T-helper 17 cell (primary cell): ENCODE measurements around the gene XRRA1. TPM values are rescaled to one million over a fixed set of nuclear protein-coding genes. Genes with fewer than 3 reads are reported as not detected.
"Not testable (repeated sequence)": the region's sequence is repeated elsewhere in the genome, so short reads cannot be mapped to it uniquely, and the experiment has no call there.

Experiments
- ATAC-seq: fragments of 150-1000 bp; cut with Tn5 transposase; 2 replicates; pipeline ENCODE4 v1.10.0; 2021; ENCODE audit warnings: mild to moderate bottlenecking, moderate library complexity
- DNase-seq, 3 donors: peaks; one replicate each; pipeline versions ENCODE4 v3.0.0 to v3.0.0-alpha.2; 2020 to 2021
- H3K9me3 ChIP-seq: one replicate; pipeline ENCODE4 v1.7.0; 2013; ENCODE audit warnings: low read length, mild to moderate bottlenecking; ENCODE audit not compliant: control insufficient read depth, poor library complexity, severe bottlenecking
- H3K27ac Mint-ChIP-seq: one replicate; pipeline ENCODE4 v1.8.0; 2022; ENCODE audit warnings: mild to moderate bottlenecking, moderate library complexity, mixed read lengths
- H3K27me3 Mint-ChIP-seq: one replicate; pipeline ENCODE4 v1.8.0; 2022; ENCODE audit warnings: mixed read lengths
- H3K36me3 Mint-ChIP-seq: one replicate; pipeline ENCODE4 v1.8.0; 2022; ENCODE audit warnings: low read depth, mixed read lengths
- H3K4me1 Mint-ChIP-seq: one replicate; pipeline ENCODE4 v1.8.0; 2022; ENCODE audit warnings: mild to moderate bottlenecking, mixed read lengths
- H3K4me3 Mint-ChIP-seq: one replicate; pipeline ENCODE4 v1.8.0; 2022; ENCODE audit warnings: mild to moderate bottlenecking, moderate library complexity, mixed read lengths
- total RNA-seq, 4 donors: library from RNA in 2 of 4; stranded (reverse) in 2 of 4; gene quantifications; one replicate each; pipeline ENCODE4 v1.2.3 and lab custom pipeline; 2022 to 2026

Gene XRRA1
- total RNA-seq, 2 donors from 2014 or later, result 10.1 to 16.3 TPM

DNA sequence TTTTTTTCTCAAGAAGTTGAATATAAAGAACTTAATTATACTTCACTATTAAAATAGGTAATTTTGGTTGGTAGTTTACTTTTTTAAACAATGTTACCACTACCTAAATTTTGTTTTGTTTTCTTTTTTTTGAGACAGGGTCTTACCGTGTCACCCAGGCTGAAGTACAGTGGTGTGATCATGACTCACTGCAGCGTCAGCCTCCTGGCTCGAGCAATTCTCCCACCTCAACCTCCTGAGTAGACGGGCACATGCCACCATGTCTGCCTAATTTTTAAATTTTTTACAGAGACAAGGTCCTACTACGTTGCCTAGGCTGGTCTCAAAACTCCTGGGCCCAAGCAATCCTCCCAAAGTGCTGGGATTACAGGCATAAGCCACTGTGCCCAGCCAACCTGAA is 17.8 kb upstream of the XRRA1 start:
- no peak for ATAC-seq
- no peak for DNase-seq
- Mint-ChIP-seq H3K27me3 (no peaks in the 10 kb centered on the region), H3K36me3 (peaks cover 5% of the 10 kb centered on the region), H3K27ac (no peak overlapping the region), H3K4me3 (no peak overlapping the region), H3K4me1 (peaks cover 26% of the 10 kb centered on the region)
- no peaks in the 10 kb centered on the region for H3K9me3 ChIP-seq

DNA sequence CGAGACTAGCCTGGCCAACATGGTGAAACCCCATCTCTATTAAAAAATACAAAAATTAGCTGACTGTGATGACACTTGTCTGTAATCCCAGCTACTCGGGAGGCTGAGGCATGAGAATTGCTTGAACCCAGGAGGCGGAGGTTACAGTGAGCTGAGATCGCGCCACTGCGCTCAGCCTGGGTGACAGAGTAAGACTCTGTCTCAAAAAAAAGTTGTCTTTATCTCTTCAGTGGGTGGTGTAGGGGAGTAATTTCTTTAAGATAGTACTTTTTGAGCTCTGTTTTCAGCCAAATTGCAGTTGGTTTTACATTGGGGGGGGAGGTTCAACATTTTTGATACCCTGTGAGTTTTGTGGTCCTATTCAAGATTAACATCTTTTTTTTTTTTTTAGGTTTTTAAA is 11.2 kb upstream of the XRRA1 start:
- DNase-seq, H3K4me3 Mint-ChIP-seq, H3K9me3 ChIP-seq, ATAC-seq, H3K36me3 Mint-ChIP-seq, H3K27me3 Mint-ChIP-seq: not testable (repeated sequence)
- Mint-ChIP-seq H3K4me1 (peaks cover 68% of the 10 kb centered on the region), H3K27ac (peak overlapping the region; percentile 72)

DNA sequence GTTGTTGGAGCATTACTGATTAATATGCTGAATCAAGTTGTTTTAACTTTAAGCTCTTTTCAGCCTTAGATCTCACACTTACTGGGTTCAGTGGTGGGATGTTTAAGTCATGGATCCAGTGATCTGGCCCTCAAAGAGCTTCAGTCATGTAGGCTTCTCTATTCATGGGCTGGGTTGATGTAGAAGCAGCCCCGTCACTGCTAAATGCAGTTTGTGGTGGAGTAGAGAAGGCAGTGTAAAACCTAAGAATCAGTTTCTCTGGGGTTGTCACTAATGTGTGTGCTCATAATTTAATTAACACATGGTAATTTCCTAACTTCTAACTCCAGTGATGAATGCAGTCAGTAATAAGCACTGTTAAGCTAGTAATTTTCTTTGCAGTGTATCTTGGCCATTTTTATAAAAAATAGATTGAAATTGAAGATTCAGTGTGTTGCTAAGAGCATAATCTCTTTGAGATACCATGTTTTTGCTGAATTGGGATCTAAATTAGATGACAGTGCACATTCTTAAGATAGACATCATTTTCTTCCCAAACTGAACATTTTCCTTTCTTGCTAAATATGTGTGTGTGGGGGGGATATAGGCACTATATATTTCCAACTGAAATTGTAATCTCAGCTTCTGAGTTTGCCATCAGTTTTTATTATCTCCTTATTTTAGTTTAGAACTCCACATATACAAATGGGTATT is 9.2 kb upstream of the XRRA1 start:
- no peaks in the 10 kb centered on the region for H3K27me3 Mint-ChIP-seq
- H3K9me3 ChIP-seq, result no peaks in the 10 kb centered on the region
- peaks cover 8% of the 10 kb centered on the region for H3K36me3 Mint-ChIP-seq
- peaks cover 75% of the 10 kb centered on the region for H3K4me1 Mint-ChIP-seq
- H3K27ac Mint-ChIP-seq, result peak overlapping the region; percentile 72
- DNase-seq (no peak), ATAC-seq (no peak)
- peak overlapping the region; percentile 56 for H3K4me3 Mint-ChIP-seq

DNA sequence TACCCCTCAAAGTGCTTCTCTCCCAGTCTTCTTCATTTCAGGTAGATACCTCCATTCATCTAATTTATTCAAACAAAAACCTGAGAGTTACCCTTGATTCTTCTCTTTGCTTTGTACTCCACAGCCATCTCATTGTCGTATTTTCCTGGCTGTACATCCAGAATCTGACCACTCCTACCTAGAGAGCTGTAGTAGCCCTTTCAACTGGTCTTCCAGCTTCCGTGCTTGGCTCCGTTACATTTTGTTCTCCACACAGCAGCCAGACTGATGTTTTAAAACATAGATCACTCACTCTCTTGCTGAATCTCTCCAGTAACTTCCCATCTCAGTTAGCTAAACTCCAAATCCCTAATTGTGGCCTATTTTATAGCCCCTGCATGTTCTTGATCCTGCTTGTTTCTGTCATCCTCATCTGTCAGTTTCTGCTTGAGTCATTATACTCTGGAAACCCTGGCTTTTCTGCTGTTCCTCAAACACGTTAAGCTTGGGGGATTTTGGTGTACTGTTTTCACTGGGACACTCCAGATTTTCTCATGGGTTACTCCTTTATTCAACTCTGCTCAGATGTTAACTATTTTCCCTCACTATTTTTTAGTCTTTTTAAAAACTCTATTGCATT is 7.6 kb upstream of the XRRA1 start:
- DNase-seq (no peak), ATAC-seq (no peak)
- Mint-ChIP-seq H3K27ac (no peak overlapping the region), H3K36me3 (peaks cover 11% of the 10 kb centered on the region), H3K27me3 (no peaks in the 10 kb centered on the region), H3K4me1 (peaks cover 69% of the 10 kb centered on the region), H3K4me3 (no peak overlapping the region)
- no peaks in the 10 kb centered on the region for H3K9me3 ChIP-seq

DNA sequence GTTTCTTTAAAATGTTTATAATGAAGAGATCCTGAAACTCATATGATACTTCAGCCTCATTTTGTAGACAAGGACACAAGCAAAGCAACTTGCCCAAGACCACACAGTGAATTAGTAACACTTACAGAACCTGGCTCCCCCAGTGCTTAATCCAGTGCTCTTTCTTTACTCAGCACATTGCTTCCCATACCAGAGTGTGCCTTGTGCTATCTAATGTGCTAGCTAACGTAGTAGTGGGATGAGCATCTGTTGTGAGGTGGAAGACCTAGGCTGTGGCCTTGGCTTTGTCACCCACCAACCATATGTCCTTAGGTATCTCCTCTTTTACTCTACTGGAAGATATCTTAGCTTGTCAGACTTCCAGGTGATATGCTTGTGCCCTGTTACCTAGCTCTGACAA is 5.3 kb upstream of the XRRA1 start:
- no peak overlapping the region for H3K4me3 Mint-ChIP-seq
- peaks cover 13% of the 10 kb centered on the region for H3K36me3 Mint-ChIP-seq
- no peak for DNase-seq

DNA sequence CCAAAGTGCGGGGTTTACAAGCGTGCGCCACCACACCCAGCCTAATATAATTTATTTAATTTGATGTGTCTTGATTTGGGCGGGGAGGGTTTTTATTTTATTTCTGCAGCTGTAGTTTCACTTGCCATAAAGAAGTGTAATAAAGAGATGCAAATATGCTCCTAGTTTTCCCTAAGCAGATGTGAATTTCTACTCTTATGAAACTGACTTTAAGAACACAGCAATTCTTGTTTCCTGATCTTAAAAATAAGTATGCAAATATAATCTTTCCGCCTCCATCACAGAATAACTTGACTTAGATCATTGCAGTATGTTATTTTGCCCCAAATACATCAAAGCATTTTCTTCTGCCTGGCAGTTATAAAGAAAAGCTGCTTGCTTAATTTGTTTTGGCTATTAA is 4.6 kb upstream of the XRRA1 start:
- no peaks in the 10 kb centered on the region for H3K27me3 Mint-ChIP-seq
- peak overlapping the region; percentile 76 for H3K27ac Mint-ChIP-seq
- ATAC-seq (no peak), DNase-seq (no peak)
- no peaks in the 10 kb centered on the region for H3K9me3 ChIP-seq
- peaks cover 75% of the 10 kb centered on the region for H3K4me1 Mint-ChIP-seq
- H3K36me3 Mint-ChIP-seq, result peaks cover 16% of the 10 kb centered on the region
- H3K4me3 Mint-ChIP-seq, result peak overlapping the region; percentile 43

More for the DNA sequence above, 5.3 kb upstream of the XRRA1 start:
- no peak for ATAC-seq
- peaks cover 77% of the 10 kb centered on the region for H3K4me1 Mint-ChIP-seq
- H3K27ac Mint-ChIP-seq, result peak overlapping the region; percentile 76
- no peaks in the 10 kb centered on the region for H3K9me3 ChIP-seq
- no peaks in the 10 kb centered on the region for H3K27me3 Mint-ChIP-seq

DNA sequence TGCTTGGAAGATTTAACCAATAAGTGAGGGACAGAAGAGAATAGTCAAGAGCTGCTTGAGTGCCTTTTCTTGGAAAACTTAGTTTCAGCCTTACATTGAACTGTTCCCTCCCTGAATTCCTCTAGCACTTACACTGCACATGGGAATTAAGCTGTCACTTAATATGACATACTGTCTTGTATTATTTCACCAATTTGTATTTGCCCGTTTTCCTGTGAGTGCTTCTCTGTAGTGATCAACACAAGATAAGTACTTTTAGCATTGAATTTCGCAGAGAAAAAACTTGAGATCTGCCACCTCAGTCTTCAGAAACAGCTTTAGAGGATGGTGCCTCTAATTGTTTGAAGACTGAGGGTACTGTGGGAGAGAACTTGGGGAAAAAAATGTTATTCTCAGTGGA is 3.9 kb upstream of the XRRA1 start:
- no peak for DNase-seq
- peaks cover 16% of the 10 kb centered on the region for H3K36me3 Mint-ChIP-seq
- ATAC-seq, result no peak
- no peaks in the 10 kb centered on the region for H3K27me3 Mint-ChIP-seq
- H3K9me3 ChIP-seq, result no peaks in the 10 kb centered on the region
- H3K27ac Mint-ChIP-seq, result peak overlapping the region; percentile 76
- H3K4me3 Mint-ChIP-seq, result no peak overlapping the region
- H3K4me1 Mint-ChIP-seq, result peaks cover 71% of the 10 kb centered on the region

DNA sequence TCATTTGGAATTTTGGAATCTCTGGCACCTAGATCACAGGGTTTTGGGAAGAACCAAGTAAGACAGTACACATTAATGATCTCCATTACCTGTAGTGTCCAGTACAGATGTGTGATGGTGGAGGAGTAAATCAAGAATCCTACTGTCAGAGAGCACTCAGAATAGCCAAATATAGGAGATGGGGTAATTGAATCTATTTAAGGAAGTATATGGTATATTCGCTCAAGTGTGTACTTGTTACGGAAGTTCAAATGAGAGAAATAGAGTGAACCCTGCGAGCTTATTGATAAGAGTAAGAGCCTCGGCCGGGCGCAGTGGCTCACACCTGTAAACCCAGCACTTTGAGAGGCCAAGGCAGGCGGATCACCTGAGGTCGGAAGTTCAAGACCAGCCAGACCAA is 2.3 kb upstream of the XRRA1 start:
- Mint-ChIP-seq H3K4me1 (peaks cover 59% of the 10 kb centered on the region), H3K36me3 (peaks cover 12% of the 10 kb centered on the region), H3K27ac (peak overlapping the region; percentile 99), H3K4me3 (peak overlapping the region; percentile 99), H3K27me3 (no peaks in the 10 kb centered on the region)
- no peak for ATAC-seq
- H3K9me3 ChIP-seq, result no peaks in the 10 kb centered on the region
- DNase-seq, result no peak

DNA sequence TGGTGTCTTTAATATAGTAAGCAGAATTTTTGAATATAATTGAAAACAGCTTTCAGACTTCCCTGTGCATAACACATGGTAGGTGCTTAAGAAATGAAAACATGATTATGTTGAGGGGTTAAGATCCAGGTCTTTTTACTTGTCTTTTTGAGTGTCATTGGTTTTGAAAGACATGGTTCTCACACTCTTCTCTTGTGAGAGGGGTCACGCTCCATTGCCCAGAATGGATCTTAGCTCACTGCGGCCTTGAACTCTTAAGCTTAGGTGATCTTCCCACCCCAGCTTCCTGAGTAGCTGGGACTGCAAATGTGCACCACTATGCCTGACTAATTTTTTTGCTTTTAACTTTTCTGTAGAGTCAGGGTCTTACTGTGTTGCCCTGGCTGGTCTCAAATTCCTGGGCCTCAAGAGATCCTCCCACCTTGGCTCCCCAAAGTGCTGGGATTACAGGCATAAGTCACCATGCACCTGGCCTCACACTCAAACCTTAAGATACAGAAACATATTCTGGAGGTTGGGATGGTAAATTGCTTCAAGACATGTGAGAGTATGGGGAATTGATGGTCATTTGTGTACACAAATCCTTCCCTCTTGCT is 1.6 kb upstream of the XRRA1 start:
- peak overlapping the region; percentile 99 for H3K4me3 Mint-ChIP-seq
- peak overlapping the region; percentile 99 for H3K27ac Mint-ChIP-seq
- H3K27me3 Mint-ChIP-seq, result no peaks in the 10 kb centered on the region
- H3K9me3 ChIP-seq, result no peaks in the 10 kb centered on the region
- DNase-seq (no peak), ATAC-seq (no peak)
- H3K4me1 Mint-ChIP-seq, result peaks cover 54% of the 10 kb centered on the region
- H3K36me3 Mint-ChIP-seq, result peaks cover 10% of the 10 kb centered on the region

DNA sequence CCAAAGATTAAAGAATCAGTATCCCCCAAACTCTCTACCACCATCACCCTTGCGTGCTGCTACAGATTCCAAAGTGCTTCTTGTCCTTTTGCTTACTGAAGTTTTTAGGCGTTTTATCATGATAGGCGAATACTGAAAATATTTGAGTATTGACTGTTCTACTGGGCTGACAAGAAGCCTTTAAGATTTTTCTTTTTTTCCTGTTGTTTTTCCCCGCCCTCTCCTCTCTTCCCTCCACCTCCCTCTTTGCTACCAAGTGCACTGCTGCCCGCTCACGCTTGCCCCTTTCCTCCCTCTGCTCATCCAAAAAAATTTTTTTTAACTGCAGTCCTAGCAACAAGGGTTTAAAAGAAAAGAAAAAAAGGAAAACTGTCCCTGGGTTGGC is 854 bp upstream of the XRRA1 start:
- Mint-ChIP-seq H3K4me3 (peak overlapping the region; percentile 99), H3K36me3 (peaks cover 12% of the 10 kb centered on the region), H3K4me1 (peaks cover 52% of the 10 kb centered on the region)

DNA sequence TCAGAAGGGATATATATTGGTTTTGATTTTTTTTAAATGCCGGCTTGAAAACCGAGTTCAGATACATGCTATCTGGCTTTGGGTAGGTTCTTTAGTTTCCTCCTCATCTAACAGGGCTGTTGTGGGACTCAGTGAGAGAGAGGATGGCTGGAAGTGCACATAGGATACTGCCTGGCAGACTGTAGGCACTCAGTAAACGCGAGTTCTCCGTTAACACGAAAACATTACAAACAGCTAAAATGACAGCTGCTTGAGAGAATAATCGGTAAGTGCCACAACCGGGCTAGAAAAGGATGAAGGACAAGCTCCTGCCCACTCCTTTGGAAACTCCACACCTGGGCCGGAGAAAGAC is 369 bp downstream of the XRRA1 start:
- peak overlapping the region; percentile 99 for H3K4me3 Mint-ChIP-seq
- DNase-seq (no peak), ATAC-seq (peak; percentile 9)
- H3K4me1 Mint-ChIP-seq, result peaks cover 45% of the 10 kb centered on the region
- H3K27ac Mint-ChIP-seq, result peak overlapping the region; percentile 99
- no peaks in the 10 kb centered on the region for H3K9me3 ChIP-seq
- H3K27me3 Mint-ChIP-seq, result no peaks in the 10 kb centered on the region
- H3K36me3 Mint-ChIP-seq, result peaks cover 10% of the 10 kb centered on the region

More for the DNA sequence above, 854 bp upstream of the XRRA1 start:
- H3K27ac Mint-ChIP-seq, result peak overlapping the region; percentile 99
- H3K9me3 ChIP-seq, result no peaks in the 10 kb centered on the region
- DNase-seq (no peak), ATAC-seq (no peak)
- H3K27me3 Mint-ChIP-seq, result no peaks in the 10 kb centered on the region

DNA sequence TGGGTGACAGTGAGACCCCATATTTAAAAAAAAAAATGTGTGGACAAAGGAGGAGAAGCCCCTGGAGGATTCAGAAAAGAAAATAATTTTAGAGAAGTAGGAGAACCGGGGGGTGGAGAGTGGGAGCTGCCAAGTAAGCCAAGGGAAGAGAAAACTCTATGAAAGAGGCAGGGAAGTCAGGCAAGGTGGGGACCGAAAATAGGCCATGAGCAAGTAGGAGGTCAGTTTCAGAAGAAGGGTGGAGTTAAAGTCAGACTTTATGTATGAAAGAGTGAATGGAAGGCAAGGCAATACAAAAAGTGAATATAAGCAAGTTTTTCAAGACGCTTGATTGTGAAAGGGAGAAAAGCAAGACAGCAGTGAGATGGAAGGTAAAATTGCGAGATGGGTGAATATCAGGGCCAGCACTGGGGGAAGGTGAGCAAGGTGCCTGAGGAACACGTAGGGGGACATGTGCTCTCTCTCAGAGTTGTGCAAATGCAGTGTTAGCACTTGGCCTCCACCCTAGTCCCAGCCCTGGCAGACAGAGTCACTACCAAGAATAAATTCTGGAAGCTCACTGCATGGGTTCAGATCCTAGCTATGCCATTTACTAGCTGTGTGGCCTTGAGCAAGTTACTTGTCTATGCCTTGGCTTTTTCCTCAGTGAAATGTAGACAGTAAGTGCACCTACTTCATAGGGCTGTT is 6.7 kb downstream of the XRRA1 start:
- Mint-ChIP-seq H3K36me3 (peaks cover 21% of the 10 kb centered on the region), H3K4me1 (peaks cover 16% of the 10 kb centered on the region), H3K4me3 (no peak overlapping the region), H3K27me3 (no peaks in the 10 kb centered on the region), H3K27ac (peak overlapping the region; percentile 39)
- H3K9me3 ChIP-seq, result no peaks in the 10 kb centered on the region
- DNase-seq (no peak), ATAC-seq (no peak)

DNA sequence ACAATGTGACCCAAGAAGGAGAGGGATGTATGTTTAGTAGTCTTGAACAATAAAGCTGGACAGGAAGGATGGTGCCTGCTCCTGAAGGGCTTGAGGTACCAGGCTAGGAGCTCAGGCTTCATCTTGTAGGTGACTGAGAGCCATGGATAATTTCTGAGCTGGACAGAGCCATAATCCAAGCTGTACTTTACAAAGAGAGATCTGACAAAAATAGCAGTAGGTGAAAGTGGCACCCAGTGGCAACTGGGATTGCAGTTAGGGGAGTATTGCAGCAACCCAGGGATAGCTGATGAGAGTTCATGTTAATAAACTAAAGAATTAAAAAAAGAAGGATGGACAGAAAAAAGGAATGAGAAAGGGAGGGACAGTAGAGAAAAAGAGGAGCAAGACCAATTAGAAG is 7.4 kb downstream of the XRRA1 start:
- ATAC-seq (no peak), DNase-seq (no peak)
- H3K9me3 ChIP-seq, result no peaks in the 10 kb centered on the region
- Mint-ChIP-seq H3K27me3 (no peaks in the 10 kb centered on the region), H3K4me1 (peaks cover 13% of the 10 kb centered on the region), H3K27ac (no peak overlapping the region), H3K4me3 (no peak overlapping the region), H3K36me3 (peaks cover 21% of the 10 kb centered on the region)
